GM18951 (cell line): Measurements from ENCODE around the gene TLK1.

ENCODE experiments used
- POLR2A ChIP-seq: IDR thresholded peaks from 4 replicates; pipeline ENCODE4 v1.6.1; 2011; ENCODE audit warnings: mild to moderate bottlenecking; ENCODE audit not compliant: insufficient read length, insufficient read depth; ENCODE audit errors: extremely low read depth
- in situ Hi-C: fragments of 300-500 bp; cut with MboI; formaldehyde crosslinking; loops from one replicate; pipeline ENCODE4 v1.12.0; 2022; ENCODE audit warnings: low sequenced_read_pairs, mixed read lengths, inconsistent platforms; ENCODE audit not compliant: unreplicated experiment

TLK1 gene

GRCh38 chr2:170966648-170967396, 193.9 kb downstream of the TLK1 start:
- no peak for TF ChIP-seq POLR2A
- in situ Hi-C loops, result no loop called here

- in situ Hi-C loops, result no loop called here
- TF ChIP-seq POLR2A, result no peak
Measured at GRCh38 chr2:170965446-170966225, 195.1 kb downstream of the TLK1 start.

DNA sequence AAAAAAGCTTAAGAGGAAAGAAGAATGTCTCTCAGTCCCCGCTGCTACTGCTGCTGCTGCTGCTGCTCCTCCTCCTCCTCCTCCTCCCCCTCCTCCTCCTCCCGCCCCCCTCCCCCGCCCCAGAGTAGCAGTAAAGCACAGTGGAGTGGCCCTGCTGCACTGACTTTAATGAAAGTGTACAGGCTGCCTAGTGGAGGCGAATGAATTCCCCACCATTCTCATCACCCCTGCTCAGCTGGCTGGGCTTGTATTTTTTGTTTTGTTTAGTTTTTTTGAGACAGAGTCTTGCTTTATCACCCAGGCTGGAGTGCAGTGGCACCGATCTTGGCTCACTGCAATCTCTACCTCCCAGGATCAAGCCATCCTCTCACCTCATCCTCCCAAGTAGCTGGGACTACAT, 197.3 kb downstream of the TLK1 start:
- in situ Hi-C loops, result no loop called here
- no peak for TF ChIP-seq POLR2A

DNA sequence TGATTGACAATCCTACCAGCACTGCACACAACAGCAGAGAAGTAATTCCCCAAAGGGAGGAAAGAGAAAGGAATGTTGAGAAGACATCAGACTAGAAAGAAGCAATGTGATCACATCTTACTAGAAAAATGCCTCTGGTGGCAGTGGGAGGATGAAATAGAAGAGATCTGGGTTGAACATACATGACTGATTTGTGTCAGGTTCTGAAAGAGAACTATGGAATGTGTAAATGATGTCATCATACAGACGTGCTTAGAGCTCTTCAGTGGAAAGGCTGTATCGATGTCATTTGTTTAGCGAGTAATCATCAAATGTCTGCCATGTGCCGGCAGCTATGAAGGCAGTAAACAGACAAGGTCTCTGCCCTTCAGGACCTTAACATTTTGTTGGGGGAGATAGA, 206.8 kb downstream of the TLK1 start:
- no peak for TF ChIP-seq POLR2A

DNA sequence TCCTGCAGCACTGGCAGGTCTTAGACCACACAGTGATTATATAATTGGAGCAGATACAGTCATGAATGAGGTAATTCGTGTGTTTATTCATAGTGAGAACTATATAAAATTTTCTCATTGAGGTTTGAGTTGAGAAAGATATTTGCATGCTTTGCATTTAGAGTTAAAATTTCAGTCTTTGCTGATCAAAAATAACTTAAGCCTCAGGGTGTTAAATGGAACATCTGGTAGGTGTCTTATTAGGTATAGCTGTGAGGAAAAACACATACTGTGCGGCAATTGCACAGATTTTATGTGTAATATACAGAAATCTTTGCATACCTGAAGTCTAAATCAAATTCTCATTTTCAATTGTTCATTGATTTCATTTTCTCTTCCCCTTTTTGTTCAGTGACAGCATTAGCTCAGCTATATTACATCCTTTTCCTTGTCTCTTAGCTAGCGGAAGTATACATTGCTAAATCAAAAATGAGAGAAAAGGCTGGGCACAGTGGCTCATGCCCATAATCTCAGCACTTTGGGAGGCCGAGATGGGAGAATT, 210.4 kb downstream of the TLK1 start:
- TF ChIP-seq POLR2A, result no peak
- in situ Hi-C loops, result no loop called here

More for the DNA sequence above, 206.8 kb downstream of the TLK1 start:
- in situ Hi-C loops, result no loop called here

GRCh38 chr2:170949415-170949814, 211.3 kb downstream of the TLK1 start:
- no peak for TF ChIP-seq POLR2A

DNA sequence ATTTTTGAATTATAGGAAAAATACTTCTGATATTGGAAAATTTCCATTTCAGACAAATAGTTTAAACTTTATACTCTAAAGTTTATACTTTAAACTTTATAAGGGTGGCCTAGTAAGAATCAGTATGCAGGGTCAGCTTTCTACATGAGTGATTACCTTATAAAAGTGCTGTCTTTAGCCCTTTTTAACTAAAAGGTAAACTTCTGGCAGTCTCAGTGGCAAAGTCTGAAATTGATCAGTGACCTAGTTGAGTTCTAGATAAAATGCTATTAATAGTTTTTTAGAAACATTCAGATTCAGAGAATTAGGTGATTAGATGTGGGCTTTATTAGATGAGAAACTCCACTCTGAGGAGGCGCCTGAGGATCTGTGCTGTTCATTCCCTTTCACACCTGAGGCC, 216.1 kb downstream of the TLK1 start:
- TF ChIP-seq POLR2A, result no peak
- in situ Hi-C loops, result loop anchor here (25.0 kb wide), 1 partner anchor 1168 kb away; the partner anchor contains the start of gene DLX2

More at GRCh38 chr2:170949415-170949814, 211.3 kb downstream of the TLK1 start:
- in situ Hi-C loops, result loop anchor here (25.0 kb wide), 1 partner anchor 1163 kb away; the partner anchor contains the start of gene DLX2

GRCh38 chr2:170943596-170943995, 217.1 kb downstream of the TLK1 start:
- in situ Hi-C loops, result loop anchor here (25.0 kb wide), 1 partner anchor 1169 kb away; the partner anchor contains the start of gene DLX2
- TF ChIP-seq POLR2A, result no peak

- in situ Hi-C loops, result loop anchor here (25.0 kb wide), 1 partner anchor 1169 kb away; the partner anchor contains the start of gene DLX2
Measured at GRCh38 chr2:170943041-170943440, 217.7 kb downstream of the TLK1 start.

DNA sequence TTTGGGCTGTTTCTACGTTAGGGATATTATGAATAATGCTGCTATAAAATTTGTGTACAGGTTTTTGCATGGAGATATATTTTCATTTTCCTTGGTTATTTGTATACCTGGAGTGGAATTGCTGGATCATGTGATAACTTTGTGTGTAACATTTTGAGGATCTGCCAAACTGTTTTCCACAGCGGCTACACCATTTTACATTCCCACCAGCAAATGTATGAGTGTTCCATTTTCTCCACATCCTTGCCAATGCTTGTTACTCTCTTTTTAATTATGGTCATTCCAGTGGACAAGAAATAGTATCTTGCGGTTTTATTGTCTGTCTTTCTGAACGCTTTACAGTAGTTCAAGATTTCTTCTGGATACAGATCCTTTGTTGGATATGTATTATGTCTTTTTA, 218.1 kb downstream of the TLK1 start:
- TF ChIP-seq POLR2A, result no peak

More at GRCh38 chr2:170943041-170943440, 217.7 kb downstream of the TLK1 start:
- no peak for TF ChIP-seq POLR2A

More for the DNA sequence above, 218.1 kb downstream of the TLK1 start:
- in situ Hi-C loops, result loop anchor here (25.0 kb wide), 1 partner anchor 1170 kb away; the partner anchor contains the start of gene DLX2
